ENCODE measurements around the gene MRPL43. TPM values are rescaled to one million over a fixed set of nuclear protein-coding genes. Genes with fewer than 3 reads are reported as not detected.

MRPL43 gene
- total and polyA plus RNA-seq, 9 of the 15 experiments (the other 6 are each of a cell fraction or from before 2014, with no cell fraction given): 15.1 to 63.7 (median 37.2) TPM

DNA sequence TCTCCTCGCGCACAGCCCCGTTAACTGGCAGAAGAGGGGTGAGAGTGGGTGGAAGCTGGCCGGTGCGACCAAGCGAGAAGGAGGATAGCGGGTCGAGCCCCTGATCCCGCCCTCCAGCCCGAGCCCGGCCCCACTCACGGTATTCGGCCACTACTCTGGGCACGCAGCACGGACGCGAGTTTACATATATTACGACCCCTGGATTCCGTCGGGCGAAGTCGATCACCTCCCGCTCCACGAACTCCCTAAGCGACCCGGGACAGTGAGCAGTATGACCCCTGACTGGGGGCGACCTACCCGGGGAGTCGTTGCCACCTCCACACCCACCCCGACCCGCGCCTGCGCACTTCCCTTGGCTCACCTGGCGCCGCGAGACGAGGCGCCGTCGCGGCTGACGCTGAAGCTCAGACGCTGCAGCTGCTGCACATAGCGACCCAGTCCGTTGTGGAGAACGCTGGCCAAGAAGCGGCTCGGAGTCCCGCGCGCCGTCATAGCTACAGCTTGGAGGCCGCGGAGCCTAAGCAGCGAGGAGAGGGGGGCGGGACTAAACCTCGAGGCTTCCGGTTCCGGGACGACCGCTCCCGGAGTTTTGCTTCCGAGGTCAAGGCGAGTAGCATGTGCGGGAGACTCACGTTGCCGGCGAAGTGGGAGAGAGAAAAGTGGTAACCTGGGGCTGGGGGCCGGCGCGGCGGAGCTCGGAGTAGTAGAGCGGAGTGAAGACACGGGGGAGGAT is at the start of gene MRPL43, which contains the start of gene TWNK (continued):
- TF ChIP-seq, protein P1, sequence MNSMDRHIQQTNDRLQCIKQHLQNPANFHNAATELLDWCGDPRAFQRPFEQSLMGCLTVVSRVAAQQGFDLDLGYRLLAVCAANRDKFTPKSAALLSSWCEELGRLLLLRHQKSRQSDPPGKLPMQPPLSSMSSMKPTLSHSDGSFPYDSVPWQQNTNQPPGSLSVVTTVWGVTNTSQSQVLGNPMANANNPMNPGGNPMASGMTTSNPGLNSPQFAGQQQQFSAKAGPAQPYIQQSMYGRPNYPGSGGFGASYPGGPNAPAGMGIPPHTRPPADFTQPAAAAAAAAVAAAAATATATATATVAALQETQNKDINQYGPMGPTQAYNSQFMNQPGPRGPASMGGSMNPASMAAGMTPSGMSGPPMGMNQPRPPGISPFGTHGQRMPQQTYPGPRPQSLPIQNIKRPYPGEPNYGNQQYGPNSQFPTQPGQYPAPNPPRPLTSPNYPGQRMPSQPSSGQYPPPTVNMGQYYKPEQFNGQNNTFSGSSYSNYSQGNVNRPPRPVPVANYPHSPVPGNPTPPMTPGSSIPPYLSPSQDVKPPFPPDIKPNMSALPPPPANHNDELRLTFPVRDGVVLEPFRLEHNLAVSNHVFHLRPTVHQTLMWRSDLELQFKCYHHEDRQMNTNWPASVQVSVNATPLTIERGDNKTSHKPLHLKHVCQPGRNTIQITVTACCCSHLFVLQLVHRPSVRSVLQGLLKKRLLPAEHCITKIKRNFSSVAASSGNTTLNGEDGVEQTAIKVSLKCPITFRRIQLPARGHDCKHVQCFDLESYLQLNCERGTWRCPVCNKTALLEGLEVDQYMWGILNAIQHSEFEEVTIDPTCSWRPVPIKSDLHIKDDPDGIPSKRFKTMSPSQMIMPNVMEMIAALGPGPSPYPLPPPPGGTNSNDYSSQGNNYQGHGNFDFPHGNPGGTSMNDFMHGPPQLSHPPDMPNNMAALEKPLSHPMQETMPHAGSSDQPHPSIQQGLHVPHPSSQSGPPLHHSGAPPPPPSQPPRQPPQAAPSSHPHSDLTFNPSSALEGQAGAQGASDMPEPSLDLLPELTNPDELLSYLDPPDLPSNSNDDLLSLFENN (IDR thresholded peaks at IDR 0.05; ENCODE audit: low read depth in 2 of 2, low read length in 2 of 2): no peak
- TF ChIP-seq ERF (CRISPR knock-in tag; IDR thresholded peaks at IDR 0.05): no peak
- no peak for TF ChIP-seq ZFP36 (IDR thresholded peaks at IDR 0.05; ENCODE audit: low read depth, low read length, partially characterized antibody)
- TF ChIP-seq, protein P2, sequence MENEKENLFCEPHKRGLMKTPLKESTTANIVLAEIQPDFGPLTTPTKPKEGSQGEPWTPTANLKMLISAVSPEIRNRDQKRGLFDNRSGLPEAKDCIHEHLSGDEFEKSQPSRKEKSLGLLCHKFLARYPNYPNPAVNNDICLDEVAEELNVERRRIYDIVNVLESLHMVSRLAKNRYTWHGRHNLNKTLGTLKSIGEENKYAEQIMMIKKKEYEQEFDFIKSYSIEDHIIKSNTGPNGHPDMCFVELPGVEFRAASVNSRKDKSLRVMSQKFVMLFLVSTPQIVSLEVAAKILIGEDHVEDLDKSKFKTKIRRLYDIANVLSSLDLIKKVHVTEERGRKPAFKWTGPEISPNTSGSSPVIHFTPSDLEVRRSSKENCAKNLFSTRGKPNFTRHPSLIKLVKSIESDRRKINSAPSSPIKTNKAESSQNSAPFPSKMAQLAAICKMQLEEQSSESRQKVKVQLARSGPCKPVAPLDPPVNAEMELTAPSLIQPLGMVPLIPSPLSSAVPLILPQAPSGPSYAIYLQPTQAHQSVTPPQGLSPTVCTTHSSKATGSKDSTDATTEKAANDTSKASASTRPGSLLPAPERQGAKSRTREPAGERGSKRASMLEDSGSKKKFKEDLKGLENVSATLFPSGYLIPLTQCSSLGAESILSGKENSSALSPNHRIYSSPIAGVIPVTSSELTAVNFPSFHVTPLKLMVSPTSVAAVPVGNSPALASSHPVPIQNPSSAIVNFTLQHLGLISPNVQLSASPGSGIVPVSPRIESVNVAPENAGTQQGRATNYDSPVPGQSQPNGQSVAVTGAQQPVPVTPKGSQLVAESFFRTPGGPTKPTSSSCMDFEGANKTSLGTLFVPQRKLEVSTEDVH (IDR thresholded peaks at IDR 0.05; ENCODE audit: low read depth, partially characterized antibody): peak; percentile 85
- no peak for TF ChIP-seq NCOR1 (IDR thresholded peaks at IDR 0.05)
- no peak for TF ChIP-seq BDP1 (IDR thresholded peaks at IDR 0.05; ENCODE audit: insufficient read depth, insufficient read length)
- TF ChIP-seq NR1H2 (CRISPR knock-in tag; IDR thresholded peaks at IDR 0.05): no peak
- TF ChIP-seq LARP7 (IDR thresholded peaks at IDR 0.05): no peak
- TF ChIP-seq HOXB6 (CRISPR knock-in tag; IDR thresholded peaks at IDR 0.05; ENCODE audit: borderline replicate concordance): no peak
- no peak for TF ChIP-seq ZNF830 (CRISPR knock-in tag; IDR thresholded peaks at IDR 0.05)
- no peak for TF ChIP-seq ZNF77 (CRISPR knock-in tag; IDR thresholded peaks at IDR 0.05)
- peak; percentile 99 for TF ChIP-seq GABPA (tag; conservative IDR thresholded peaks at IDR 0.05; ENCODE audit: low read depth)
- TF ChIP-seq MXI1 (IDR thresholded peaks at IDR 0.05; ENCODE audit: low read depth, low read length): peak; percentile 84
- TF ChIP-seq CHD2 (IDR thresholded peaks at IDR 0.05; ENCODE audit: low read depth, low read length): peak; percentile 54
- no peak for TF ChIP-seq CBX8 (IDR thresholded peaks at IDR 0.05; ENCODE audit: borderline replicate concordance, extremely low read depth, low read depth, low read length, poor library complexity, severe bottlenecking)
- TF ChIP-seq, protein P3, sequence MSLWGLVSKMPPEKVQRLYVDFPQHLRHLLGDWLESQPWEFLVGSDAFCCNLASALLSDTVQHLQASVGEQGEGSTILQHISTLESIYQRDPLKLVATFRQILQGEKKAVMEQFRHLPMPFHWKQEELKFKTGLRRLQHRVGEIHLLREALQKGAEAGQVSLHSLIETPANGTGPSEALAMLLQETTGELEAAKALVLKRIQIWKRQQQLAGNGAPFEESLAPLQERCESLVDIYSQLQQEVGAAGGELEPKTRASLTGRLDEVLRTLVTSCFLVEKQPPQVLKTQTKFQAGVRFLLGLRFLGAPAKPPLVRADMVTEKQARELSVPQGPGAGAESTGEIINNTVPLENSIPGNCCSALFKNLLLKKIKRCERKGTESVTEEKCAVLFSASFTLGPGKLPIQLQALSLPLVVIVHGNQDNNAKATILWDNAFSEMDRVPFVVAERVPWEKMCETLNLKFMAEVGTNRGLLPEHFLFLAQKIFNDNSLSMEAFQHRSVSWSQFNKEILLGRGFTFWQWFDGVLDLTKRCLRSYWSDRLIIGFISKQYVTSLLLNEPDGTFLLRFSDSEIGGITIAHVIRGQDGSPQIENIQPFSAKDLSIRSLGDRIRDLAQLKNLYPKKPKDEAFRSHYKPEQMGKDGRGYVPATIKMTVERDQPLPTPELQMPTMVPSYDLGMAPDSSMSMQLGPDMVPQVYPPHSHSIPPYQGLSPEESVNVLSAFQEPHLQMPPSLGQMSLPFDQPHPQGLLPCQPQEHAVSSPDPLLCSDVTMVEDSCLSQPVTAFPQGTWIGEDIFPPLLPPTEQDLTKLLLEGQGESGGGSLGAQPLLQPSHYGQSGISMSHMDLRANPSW (CRISPR knock-in tag; IDR thresholded peaks at IDR 0.05): no peak
- TF ChIP-seq CREBBP (IDR thresholded peaks at IDR 0.05; ENCODE audit: low read depth, low read length): no peak
- TF ChIP-seq TBP (optimal IDR thresholded peaks at IDR 0.05; ENCODE audit: low read depth, low read length): peak; percentile 62
- no peak for TF ChIP-seq KLF6 (CRISPR knock-in tag; IDR thresholded peaks at IDR 0.05; ENCODE audit: borderline replicate concordance)
- TF ChIP-seq SP1 (CRISPR knock-in tag; IDR thresholded peaks at IDR 0.05): peak; percentile 54
- TF ChIP-seq HLTF (IDR thresholded peaks at IDR 0.05): no peak
